Measurements from ENCODE around the gene SDR42E2.
"Not testable (repeated sequence)": the region's sequence is repeated elsewhere in the genome, so short reads cannot be mapped to it uniquely, and the experiment has no call there.

Gene SDR42E2

DNA sequence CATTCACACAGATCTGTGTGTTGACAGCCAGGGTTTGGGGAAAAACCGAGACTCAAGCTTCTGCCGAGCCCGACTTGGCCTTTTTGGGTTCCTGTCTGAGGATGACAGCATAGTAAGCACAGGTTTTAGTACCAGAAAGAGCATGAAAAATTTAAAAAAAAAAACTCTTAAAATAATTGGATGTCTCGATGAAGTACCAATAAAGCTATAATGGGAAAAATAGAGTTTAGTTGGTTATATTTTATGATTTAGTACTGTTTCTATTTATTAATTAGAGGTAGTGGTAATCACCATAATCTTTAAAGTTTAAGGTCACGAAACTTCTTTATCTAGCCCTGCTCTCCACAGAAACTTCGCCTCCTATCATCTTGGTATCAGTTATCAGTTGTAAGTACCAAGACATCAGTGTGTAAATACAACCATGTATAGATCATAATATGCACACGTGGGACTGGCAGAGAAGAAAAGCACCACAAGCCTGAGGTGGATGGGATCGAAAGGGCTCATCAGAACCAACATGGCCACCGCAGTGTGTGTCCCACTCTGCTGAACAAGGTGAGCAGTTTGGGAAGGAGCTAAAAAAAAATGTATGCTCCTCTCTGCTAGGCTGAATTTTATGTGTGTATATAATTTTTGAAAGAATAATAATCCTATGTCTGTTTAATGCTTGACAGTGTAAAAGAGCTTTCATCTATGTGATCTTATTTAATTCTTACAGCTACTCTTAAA, 29.4 kb downstream of the SDR42E2 start:
- no peak for DNase-seq (ENCODE audit: low read depth)

DNA sequence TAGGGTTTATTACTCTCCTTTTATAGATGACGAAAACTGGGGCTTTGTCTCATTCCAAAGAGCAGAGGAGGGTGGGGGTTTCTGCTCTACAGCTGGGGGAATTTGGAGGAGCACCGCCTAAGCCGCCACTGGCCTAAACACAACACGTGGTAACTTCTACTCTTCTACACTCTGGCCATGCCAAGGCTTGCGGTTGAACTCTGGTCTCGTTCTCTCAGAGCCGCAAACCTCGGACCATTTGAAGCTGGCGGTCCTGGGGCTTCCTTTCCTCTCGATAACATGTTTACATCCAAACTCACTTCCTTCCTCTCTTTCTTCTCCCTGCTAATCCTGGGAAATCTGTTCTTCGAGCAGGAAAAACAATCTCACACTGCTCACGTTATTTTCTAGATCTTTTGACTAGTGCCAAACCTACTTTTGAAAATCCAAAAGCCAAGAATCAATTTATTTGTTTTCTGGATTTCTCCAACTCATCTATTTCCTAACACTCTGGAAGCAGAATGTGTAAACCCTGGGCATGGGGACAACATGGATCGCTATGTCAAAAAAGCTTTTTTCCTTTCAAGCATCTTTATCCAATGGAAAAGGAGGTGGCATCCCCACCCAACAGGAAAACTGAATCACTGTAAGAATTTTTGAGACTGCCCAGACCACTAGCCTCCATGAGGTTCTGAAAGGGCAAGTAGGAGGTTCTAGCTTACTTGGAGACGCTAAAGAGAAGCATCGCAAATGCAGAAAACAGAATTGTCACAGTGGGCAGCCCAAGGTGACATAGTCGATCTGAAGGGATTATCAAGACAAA, 30.2 kb downstream of the SDR42E2 start:
- DNase-seq (ENCODE audit: low read depth) = peak; percentile 62

DNA sequence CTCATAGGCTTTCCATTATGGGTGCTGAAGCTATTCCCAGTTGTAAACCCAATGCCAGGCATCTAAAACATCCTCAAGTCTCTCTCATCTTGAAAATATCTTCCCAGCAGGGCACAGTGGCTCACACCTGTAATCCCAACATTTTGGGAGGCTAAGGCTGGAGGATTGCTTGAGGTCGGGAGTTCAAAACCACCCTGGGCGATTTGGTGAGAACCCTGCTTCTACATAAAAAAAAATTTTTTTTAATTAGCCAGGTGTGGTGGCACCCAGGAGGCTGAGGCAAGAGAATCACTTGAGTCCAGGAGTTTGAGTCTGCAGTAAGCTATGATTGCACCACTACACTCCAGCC, 30.7 kb downstream of the SDR42E2 start:
- no peak for DNase-seq (ENCODE audit: low read depth)

GRCh38 chr16:22194707-22195444, 32.6 kb downstream of the SDR42E2 start:
- no peak for DNase-seq (ENCODE audit: low read depth)

DNA sequence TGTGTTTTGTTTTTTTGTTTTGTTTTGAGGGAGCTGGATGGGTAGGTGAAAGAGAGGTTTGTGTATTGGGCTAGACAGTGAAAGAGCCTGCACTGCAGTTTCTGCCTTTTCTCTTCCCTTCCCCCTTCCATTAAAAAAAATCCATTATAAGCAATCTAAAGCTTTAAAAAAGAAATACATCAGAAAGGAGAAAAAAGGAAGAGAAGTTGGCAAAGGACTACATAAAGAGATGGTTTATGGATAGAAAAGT, 33.1 kb downstream of the SDR42E2 start:
- no peak for DNase-seq (ENCODE audit: low read depth)

DNA sequence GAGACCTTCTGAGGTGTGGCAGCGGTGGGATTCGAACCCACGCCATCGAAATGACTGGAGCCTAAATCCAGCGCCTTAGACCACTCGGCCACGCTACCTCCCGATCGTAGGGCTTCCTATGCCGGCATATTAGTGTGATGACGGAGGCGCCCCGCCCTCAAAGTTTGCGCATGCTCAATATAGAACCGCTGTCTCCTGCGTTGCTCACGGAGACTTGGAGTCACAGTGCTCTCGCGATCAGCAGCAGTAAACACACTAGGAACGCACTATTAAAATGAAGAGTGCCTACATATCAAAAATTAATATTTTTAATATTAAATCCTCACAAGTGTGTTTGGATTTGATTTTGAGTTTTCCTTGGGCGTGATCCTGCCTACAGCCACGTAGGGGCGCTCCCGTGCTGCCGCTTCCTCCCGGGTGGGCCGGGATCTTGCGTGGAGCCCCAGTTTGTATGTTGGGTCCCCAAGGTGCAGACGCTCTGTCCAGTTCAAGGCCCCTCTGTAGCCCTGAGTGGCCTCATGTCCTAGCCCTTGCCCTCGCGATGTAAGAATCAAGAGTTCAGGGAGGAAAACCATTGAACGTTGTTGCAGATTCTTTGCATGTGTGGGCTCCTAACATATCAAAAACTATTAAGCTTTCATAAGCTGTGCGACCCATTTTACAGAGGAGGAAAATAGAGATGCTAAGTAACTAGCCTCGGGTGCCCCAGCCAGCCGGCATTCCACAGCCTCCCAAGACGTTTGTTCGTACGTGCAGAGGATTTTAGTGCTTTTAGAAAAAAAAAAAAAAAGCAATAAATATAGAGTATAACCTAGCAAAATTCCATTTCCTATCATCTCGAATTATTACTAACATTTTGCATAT, 33.6 kb downstream of the SDR42E2 start:
- DNase-seq (ENCODE audit: low read depth) = peak; percentile 77

GRCh38 chr16:22196559-22197168, 34.4 kb downstream of the SDR42E2 start:
- DNase-seq (ENCODE audit: low read depth) = not testable (repeated sequence)

- DNase-seq (ENCODE audit: low read depth) = no peak
Measured at GRCh38 chr16:22198547-22199293, 36.4 kb downstream of the SDR42E2 start.

DNA sequence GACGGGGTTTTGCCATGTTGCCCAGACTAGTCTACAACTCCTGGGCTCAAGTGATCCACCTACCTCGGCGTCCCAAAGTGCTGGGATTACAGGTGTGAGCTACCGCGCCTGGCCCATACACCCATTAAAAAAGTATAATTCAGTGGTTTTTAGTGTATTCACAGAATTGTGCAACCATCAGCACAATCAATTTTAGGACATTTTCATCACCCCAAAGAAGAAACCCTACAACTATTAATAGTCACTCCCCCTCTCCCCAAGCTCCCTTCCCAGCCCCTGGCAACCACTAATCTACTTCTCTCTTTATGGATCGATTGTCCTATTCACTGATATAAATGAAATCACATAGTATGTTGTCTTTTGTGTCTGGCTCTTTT, 39.9 kb downstream of the SDR42E2 start:
- no peak for DNase-seq (ENCODE audit: low read depth)

GRCh38 chr16:22203091-22203490, 40.8 kb downstream of the SDR42E2 start:
- no peak for DNase-seq (ENCODE audit: low read depth)

GRCh38 chr16:22204091-22204655, 41.9 kb downstream of the SDR42E2 start:
- DNase-seq (ENCODE audit: low read depth) = no peak

DNA sequence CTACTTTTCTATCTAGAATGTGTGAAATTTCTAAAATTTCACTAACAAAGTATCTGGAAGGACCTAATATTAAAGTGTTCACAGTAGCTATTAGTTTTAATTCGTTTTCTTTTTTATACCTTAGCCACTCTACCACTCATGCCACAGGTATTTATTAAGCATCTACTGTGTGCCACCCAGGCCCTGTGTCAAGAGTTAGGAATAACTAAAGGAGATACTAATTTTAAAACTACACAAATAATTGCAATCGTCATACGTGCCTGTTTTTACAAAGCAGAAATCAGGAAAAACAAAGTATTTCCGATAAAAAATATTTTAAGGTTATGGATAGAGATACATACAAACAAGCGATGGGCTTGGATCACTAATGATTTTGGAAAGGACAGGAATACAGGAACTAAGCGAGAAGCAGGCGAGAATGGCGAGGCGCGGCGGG, 43.3 kb downstream of the SDR42E2 start:
- no peak for DNase-seq (ENCODE audit: low read depth)

- peak; percentile 85 for DNase-seq (ENCODE audit: low read depth)
Measured at GRCh38 chr16:22206013-22206841, 43.9 kb downstream of the SDR42E2 start, which contains the start of gene EEF2K. TSS of gene EEF2K (plus strand) at chr16:22206278. CDS start at chr16:22225730, 19,452 bp downstream.

DNA sequence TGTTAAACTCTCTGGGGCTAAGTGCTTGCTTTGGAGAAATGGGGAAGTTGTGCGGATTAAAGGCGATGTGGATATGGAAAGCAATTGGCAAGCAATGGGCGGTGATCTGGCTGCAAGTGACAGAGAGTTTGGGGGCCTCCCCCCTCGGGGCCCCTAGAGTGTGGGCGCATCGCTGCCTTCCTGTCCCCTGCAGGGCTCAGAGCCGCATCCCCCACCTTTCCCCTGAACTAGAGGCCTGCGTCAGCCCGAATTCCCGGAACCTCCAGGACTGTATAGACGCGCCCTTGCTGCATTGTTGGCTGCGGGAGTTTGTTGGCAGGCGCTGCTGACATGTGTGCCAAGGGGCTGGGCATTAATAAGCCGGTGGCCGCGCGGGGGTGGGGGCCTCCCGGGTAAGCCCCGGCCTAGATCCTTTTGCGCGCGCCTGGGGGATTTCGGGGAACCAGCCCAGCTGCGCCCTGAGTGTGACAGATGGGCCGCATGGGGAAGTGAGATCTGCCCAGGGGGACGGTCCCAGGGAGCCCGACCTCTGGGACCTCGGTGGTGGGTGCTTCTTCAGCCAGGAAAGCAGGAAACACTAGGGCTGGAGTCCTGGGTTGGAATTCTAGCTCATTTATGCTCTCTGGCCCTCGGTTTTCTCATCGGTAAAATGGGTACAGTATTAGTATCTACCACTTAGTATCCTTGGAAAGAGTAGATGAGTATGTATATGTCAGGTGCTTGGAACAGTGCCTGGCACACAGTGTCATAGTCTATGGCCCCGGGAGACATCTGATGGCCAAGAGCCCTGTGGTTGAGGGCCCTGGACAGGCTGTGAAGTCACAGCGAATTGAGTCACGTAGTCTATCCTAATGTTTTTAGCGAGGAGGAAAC, 44.8 kb downstream of the SDR42E2 start:
- peak; percentile 73 for DNase-seq (ENCODE audit: low read depth)

DNA sequence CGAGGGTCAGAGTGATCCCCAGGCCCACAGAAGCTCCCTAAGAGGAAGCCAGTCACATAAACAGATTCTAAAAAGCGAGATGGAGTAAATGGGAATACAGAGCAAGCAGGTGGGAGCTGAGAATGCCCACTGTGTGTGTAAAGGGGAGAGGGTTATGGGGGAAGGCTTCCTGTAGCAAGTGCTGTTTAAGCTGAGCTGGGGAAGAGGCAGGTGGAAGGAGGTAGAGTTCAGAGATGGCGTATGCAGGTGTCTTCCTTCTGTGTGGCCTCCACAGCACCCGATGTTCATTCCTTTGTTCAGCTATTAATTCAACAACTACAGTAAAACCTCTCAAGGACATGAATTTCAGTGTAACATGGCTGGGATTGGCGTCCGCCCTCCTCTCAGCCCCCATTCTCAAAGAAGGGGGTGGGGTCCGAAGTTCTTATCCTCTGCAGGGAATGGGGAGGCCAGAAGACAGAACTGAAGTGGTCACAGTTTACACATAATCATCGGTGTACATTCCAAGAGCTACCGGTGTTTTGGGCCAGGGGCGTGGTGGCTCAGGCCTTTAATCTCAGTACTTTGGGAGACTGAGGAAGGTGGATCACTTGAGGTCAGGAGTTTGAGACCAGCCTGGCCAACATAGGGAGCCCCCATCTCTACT, 45.5 kb downstream of the SDR42E2 start:
- no peak for DNase-seq (ENCODE audit: low read depth)

DNA sequence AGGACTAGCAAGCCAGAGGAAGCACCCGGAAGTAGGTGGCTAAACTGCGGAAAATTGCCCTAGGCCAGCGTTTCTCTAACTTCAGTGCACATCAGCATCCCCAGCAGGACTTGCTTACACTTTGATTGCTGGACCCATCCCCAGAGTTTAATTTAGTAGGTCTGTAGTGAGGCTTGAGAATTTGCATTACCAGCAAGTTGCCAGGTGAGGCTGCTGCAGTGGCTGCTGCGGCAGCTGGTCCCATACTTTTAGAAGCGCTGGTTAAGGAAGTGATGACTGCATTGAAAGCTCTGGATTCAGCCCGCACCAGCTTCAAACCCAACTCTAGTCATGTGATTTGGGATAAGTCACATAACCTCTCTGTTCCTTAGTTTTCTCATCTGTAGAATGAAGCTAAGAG, 48.0 kb downstream of the SDR42E2 start:
- DNase-seq (ENCODE audit: low read depth) = no peak

GRCh38 chr16:22210854-22211253, 48.5 kb downstream of the SDR42E2 start:
- no peak for DNase-seq (ENCODE audit: low read depth)

GRCh38 chr16:22213236-22213635, 50.9 kb downstream of the SDR42E2 start:
- no peak for DNase-seq (ENCODE audit: low read depth)
